Stomach (tissue), 4 donors: ENCODE data around the gene GJA3.

ENCODE experiments used
- EP300 ChIP-seq: sonication (generic); formaldehyde crosslinking; IDR thresholded peaks from one replicate; pipeline ENCODE4 v1.6.1; 2017; ENCODE audit warnings: antibody characterized with exemption
- POLR2A ChIP-seq, 4 donors: fragments of 450-650 bp; IDR thresholded peaks; one replicate each; pipeline ENCODE4 v1.6.1; 2016; ENCODE audit warnings: antibody characterized with exemption in 4 of 4, control low read depth in 2 of 4, mild to moderate bottlenecking in 1 of 4, moderate library complexity in 1 of 4
- POLR2AphosphoS5 ChIP-seq, 3 donors: sonication (generic); formaldehyde crosslinking; IDR thresholded peaks; one replicate each; pipeline ENCODE4 v1.6.1; 2016; ENCODE audit warnings: antibody characterized with exemption in 3 of 3

- TF ChIP-seq POLR2A (IDR thresholded peaks at IDR 0.05) (no peak), EP300 (no peak), POLR2AphosphoS5 (IDR thresholded peaks at IDR 0.05) (no peak)
These were observed 10.5 kb upstream of the GJA3 start for GRCh38 chr13:20171364-20171763.
